NK-92 treated with Interleukin-12 subunit alpha and Interleukin-12 subunit beta, amount 100 ng/mL, for 24 hours (cell line): ENCODE measurements around the gene ANKRD13A.
A peak's percentile ranks its signal among the peaks of the same experiment; 100 is the strongest.
"Not testable (repeated sequence)": the region's sequence is repeated elsewhere in the genome, so short reads cannot be mapped to it uniquely, and the experiment has no call there.

ENCODE experiments used
- DNase-seq: peaks from one replicate; lab custom pipeline; 2025; lab: John Stamatoyannopoulos, UW

Gene ANKRD13A

DNA sequence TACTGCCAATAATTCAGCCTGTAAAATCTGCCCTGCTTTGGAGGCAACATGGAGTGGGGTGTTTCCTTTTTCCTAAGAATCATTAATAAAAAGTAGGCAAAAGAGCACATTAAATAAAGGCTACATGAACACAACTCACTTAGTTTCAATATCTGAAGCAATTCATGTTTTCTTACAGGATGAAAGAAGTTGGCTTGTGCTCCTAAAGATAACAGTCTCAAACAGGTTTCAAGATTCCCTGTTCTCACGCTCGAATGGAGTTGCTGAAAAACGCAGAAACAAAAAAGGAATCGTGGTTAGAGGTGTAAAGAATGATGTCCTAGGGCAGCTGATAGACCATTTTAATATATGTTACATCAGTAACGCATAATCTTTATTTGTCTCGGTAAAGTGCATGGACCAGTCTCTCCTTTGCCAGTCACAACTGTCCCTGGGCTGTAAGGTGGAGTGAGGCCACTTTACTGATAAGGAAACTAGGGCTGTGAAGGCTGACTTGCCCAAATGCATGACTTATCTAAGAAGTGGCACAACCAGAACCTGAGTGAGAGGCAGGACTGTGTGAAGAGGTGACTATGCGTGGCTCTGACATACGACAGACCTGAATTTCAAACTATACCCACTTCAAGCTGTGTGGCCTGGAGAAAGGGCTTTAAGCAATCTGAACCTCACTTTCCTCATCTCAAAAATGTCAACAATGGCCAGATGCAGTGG, 15.6 kb upstream of the ANKRD13A start:
- DNase-seq = no peak

DNA sequence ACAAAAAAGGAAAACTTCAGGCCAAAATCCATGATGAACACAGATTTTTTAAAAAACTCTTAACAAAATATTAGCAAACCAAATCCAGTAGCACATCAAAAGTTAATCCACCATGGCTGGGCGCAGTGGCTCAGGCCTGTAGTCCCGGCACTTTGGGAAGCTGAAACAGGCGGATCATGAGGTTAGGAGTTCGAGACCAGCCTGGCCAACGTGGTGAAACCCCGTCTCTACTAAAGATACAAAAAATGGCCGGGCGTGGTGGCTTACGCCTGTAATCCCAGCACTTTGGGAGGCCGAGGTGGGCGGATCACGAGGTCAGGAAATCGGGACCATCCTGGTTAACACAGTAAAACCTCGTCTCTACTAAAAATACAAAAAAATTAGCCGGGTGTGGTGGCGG, 13.0 kb upstream of the ANKRD13A start:
- not testable (repeated sequence) for DNase-seq

- DNase-seq = no peak
Measured at GRCh38 chr12:109987615-109988014, 11.6 kb upstream of the ANKRD13A start.

DNA sequence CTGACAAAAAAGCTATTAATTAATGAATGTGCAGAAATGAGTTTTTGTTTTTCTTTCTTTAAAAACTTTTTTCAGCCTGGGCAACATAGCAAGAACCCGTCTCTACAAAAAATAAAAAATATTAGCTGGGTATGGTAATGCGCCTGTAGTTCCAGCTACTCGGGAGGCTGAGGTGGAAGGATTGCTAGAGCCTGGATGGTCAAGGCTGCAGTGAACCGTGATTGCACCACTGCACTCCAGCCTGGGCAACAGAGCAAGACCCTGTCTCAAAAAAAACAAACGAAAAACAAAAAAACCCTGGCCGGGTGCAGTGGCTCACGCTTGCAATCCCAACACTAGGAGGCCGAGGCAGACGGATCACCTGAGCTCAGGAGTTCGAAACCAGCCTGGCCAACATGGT, 11.0 kb upstream of the ANKRD13A start:
- DNase-seq = no peak

DNA sequence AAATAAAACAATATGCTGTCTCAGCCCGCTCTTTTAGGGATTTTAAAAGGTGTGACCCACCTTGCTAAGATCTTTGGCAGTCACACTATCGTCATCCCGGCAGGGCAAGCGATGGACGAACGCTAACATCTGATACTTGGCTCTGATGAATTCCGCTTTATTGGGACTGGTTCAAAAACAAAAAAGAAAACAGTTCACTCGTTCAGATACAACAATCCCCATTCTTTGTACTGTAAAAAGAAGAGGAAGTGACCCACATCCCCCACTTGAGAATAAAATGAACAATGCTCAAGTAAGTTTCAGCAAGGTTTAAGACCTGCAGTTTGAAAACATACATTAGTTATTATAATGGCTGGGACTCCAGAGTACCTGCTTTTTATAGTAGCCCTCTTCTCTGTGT, 10.3 kb upstream of the ANKRD13A start:
- no peak for DNase-seq

GRCh38 chr12:109989380-109989779, 9.8 kb upstream of the ANKRD13A start:
- DNase-seq = no peak

- DNase-seq = no peak
Measured at GRCh38 chr12:109991586-109991985, 7.6 kb upstream of the ANKRD13A start.

- DNase-seq = no peak
Measured at GRCh38 chr12:109993091-109993490, 6.1 kb upstream of the ANKRD13A start.

GRCh38 chr12:109994401-109995175, 4.6 kb upstream of the ANKRD13A start:
- DNase-seq = no peak

- DNase-seq = no peak
Measured at GRCh38 chr12:109995361-109995685, 3.9 kb upstream of the ANKRD13A start.

GRCh38 chr12:109995686-109996482, 3.3 kb upstream of the ANKRD13A start, which contains the start of gene GIT2:
TSS of gene GIT2 (minus strand) at chr12:109996368. CDS start at chr12:109996224, 144 bp downstream.
- DNase-seq = peak; percentile 89

GRCh38 chr12:109996483-109996853, 2.8 kb upstream of the ANKRD13A start:
- no peak for DNase-seq

DNA sequence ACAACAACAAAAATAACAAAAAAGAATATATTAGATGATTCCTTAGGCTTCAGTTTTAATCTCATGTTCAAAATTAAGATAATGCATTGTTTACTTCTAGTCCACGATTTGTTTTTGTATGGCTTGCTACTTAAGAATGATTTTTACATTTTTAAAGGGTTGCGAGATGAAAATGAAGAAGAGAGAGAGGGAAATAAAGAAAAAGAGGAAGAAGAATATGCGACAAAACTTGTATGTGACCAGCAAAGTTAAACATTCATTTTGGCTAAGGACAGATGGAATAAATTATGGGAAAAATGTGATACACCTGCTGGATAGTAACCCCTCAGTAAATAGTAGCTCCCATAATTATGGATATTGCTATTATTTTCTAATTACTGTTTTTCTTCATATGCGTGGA, 1.8 kb upstream of the ANKRD13A start:
- DNase-seq = no peak

DNA sequence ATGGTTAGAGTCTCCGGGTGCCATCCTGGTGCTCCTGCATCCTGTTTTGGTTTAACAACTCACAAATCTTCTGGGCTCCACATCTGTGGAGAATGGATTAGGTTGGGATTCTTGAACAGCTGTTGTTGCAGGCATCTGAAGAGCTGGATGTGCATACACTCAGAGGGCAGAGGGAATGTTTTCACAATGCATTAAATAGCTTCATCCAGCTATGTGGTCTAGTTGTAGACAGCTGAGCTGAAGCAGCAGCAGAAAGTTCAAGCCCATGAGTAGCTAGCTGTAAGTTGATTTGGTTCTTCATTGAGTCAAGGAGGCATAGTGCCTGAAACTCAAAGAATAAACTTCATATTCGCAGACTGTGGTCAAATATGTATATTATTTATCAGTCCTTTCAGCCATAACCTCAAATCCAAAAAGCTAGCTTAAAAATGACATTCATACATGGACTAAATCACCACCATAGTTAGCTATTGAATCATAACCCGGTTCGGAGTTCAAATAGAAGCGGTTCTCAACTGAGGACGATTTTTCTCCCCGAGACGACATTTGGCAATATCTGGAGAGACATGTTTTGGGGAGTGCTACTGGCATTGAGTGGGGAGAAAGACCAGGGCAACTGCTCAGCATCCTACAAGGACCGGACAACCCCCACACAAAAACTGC, 858 bp upstream of the ANKRD13A start:
- no peak for DNase-seq

GRCh38 chr12:109999649-109999971, 380 bp downstream of the ANKRD13A start:
- DNase-seq = no peak

- no peak for DNase-seq
Measured at GRCh38 chr12:109999983-110000505, 814 bp downstream of the ANKRD13A start.

- DNase-seq = no peak
Measured at GRCh38 chr12:110001596-110001995, 2.4 kb downstream of the ANKRD13A start.

DNA sequence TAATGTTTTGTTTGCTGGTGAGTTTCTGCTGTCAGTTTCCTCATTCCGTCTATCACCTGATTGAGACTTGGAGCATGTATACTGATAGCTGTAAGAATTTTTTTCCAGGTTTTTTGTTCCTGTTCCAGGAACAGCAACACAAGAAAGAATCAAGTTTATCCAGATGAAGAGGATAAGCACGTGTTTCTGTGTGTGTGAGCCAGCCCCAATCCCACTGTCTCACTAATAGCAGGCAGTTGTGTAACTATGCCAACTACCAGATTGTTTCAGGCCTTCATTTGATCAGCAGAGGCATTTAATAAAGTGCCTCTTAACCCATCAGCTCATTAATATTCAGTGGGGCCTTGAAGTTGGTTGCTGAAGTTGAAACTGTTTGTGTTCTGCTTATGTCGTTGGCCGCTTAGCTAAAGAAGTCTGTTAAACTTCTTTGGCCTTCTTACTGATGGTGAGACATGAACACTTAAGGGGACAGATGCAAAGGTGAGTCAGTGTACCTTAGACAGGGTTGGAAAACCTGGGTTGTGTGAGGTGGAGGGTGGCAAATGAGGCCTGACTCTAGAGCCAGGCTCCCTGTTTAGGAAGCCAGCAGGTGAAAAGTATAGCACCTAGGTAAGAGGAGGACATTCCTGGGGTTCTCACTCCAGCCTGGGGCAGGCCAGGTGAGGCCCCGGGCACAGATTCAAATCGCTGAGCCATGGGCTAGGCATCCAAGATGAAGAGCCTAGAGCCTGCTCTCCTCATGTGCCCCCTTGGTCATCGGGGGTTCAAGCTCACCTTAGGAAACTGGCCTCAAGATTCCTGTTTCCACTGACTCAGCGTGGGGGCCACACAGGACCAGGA, 3.7 kb downstream of the ANKRD13A start:
- no peak for DNase-seq

- no peak for DNase-seq
Measured at GRCh38 chr12:110004598-110004997, 5.4 kb downstream of the ANKRD13A start.

- peak; percentile 38 for DNase-seq
Measured at GRCh38 chr12:110005319-110005973, 6.2 kb downstream of the ANKRD13A start.

DNA sequence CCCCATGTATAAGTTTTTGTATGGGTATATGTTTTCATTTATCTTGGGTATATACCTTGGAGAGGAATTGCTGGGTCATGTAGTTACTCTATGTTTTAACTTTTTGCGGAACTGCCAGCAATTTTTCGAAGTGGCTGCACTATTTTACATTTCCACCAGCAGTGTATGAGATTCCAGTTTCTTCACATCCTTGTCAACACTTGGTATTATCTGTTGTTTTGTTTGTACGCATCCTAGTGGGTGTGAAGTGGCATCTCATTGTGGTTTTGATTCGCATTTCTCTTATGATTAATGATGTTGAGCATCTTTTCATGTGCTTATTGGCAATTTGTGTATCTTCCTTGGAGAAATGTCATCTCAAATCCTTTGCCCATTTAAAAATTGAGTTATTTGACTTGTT, 6.9 kb downstream of the ANKRD13A start:
- DNase-seq = no peak
